ENCODE measurements around the gene PDE1A.

- TF ChIP-seq CTCF (IDR thresholded peaks at IDR 0.05) (no peak), POLR2A (IDR thresholded peaks at IDR 0.05) (no peak), POLR2AphosphoS5 (IDR thresholded peaks at IDR 0.05) (no peak)
Measured at GRCh38 chr2:182378759-182379158, 48.1 kb downstream of the PDE1A start.

Data from breast epithelium (tissue), 3 donors.